ENCODE results near the gene POC5.
"Not testable (repeated sequence)": the region's sequence is repeated elsewhere in the genome, so short reads cannot be mapped to it uniquely, and the experiment has no call there.

Gene POC5

GRCh38 chr5:75736273-75736672, 19.0 kb upstream of the POC5 start:
- Histone ChIP-seq H3K27ac (ENCODE audit: low read depth, low read length) (no peak overlapping the region), H3K27me3 (ENCODE audit: low read length) (no peaks in the 10 kb centered on the region), H3K9ac (ENCODE audit: low read length) (no peak overlapping the region), H3K9me3 (ENCODE audit: insufficient read depth, low read length) (no peaks in the 10 kb centered on the region), H2AFZ (ENCODE audit: low read depth, low read length, severe bottlenecking) (no peak overlapping the region), H4K20me1 (ENCODE audit: low read depth, low read length) (no peaks in the 10 kb centered on the region), H3K79me2 (ENCODE audit: insufficient read depth, low read length) (no peaks in the 10 kb centered on the region), H3K36me3 (ENCODE audit: low read length) (no peaks in the 10 kb centered on the region), H3K4me3 (ENCODE audit: insufficient read depth, low read length, poor library complexity, severe bottlenecking) (no peak overlapping the region), H3K4me2 (ENCODE audit: low read depth, low read length, poor library complexity, severe bottlenecking) (no peak overlapping the region), H3K9me2 (replicated peaks; ENCODE audit: insufficient read depth, low read length) (no peaks in the 10 kb centered on the region), H3F3A (ENCODE audit: insufficient read depth) (no peaks in the 10 kb centered on the region)
- no peak for TF ChIP-seq CTCF (IDR thresholded peaks at IDR 0.05; ENCODE audit: insufficient read depth, low read length, poor library complexity, severe bottlenecking)
- TF ChIP-seq EZH2phosphoT487 (conservative IDR thresholded peaks at IDR 0.05; ENCODE audit: low read length): no peak

- Histone ChIP-seq H3K4me3 (ENCODE audit: insufficient read depth, low read length, poor library complexity, severe bottlenecking) (no peak overlapping the region), H3K9me2 (replicated peaks; ENCODE audit: insufficient read depth, low read length) (no peaks in the 10 kb centered on the region), H3K9ac (ENCODE audit: low read length) (no peak overlapping the region), H4K20me1 (ENCODE audit: low read depth, low read length) (no peaks in the 10 kb centered on the region), H3F3A (ENCODE audit: insufficient read depth) (no peaks in the 10 kb centered on the region), H3K79me2 (ENCODE audit: insufficient read depth, low read length) (no peaks in the 10 kb centered on the region), H3K27ac (ENCODE audit: low read depth, low read length) (no peak overlapping the region), H2AFZ (ENCODE audit: low read depth, low read length, severe bottlenecking) (no peak overlapping the region), H3K36me3 (ENCODE audit: low read length) (no peaks in the 10 kb centered on the region), H3K9me3 (ENCODE audit: insufficient read depth, low read length) (no peaks in the 10 kb centered on the region), H3K4me2 (ENCODE audit: low read depth, low read length, poor library complexity, severe bottlenecking) (no peak overlapping the region), H3K27me3 (ENCODE audit: low read length) (no peaks in the 10 kb centered on the region)
- TF ChIP-seq EZH2phosphoT487 (conservative IDR thresholded peaks at IDR 0.05; ENCODE audit: low read length) (no peak), CTCF (IDR thresholded peaks at IDR 0.05; ENCODE audit: insufficient read depth, low read length, poor library complexity, severe bottlenecking) (peak; percentile 33)
Measured at GRCh38 chr5:75734913-75735789, 17.9 kb upstream of the POC5 start.

- Histone ChIP-seq H3K9me2 (replicated peaks; ENCODE audit: insufficient read depth, low read length) (no peaks in the 10 kb centered on the region), H3K79me2 (ENCODE audit: insufficient read depth, low read length) (no peaks in the 10 kb centered on the region), H3K27ac (ENCODE audit: low read depth, low read length) (no peak overlapping the region), H3K4me2 (ENCODE audit: low read depth, low read length, poor library complexity, severe bottlenecking) (no peak overlapping the region), H3K36me3 (ENCODE audit: low read length) (no peaks in the 10 kb centered on the region), H3F3A (ENCODE audit: insufficient read depth) (no peaks in the 10 kb centered on the region), H4K20me1 (ENCODE audit: low read depth, low read length) (no peaks in the 10 kb centered on the region), H3K27me3 (ENCODE audit: low read length) (no peaks in the 10 kb centered on the region), H2AFZ (ENCODE audit: low read depth, low read length, severe bottlenecking) (no peak overlapping the region), H3K9me3 (ENCODE audit: insufficient read depth, low read length) (no peaks in the 10 kb centered on the region), H3K4me3 (ENCODE audit: insufficient read depth, low read length, poor library complexity, severe bottlenecking) (no peak overlapping the region), H3K9ac (ENCODE audit: low read length) (no peak overlapping the region)
- no peak for TF ChIP-seq EZH2phosphoT487 (conservative IDR thresholded peaks at IDR 0.05; ENCODE audit: low read length)
- TF ChIP-seq CTCF (IDR thresholded peaks at IDR 0.05; ENCODE audit: insufficient read depth, low read length, poor library complexity, severe bottlenecking): no peak
Measured at GRCh38 chr5:75733767-75734166, 16.5 kb upstream of the POC5 start.

- not testable (repeated sequence) for H3K4me3 ChIP-seq (ENCODE audit: insufficient read depth, low read length, poor library complexity, severe bottlenecking); H3K27me3 ChIP-seq (ENCODE audit: low read length)
Measured at GRCh38 chr5:75731515-75731914, 14.3 kb upstream of the POC5 start.

More at GRCh38 chr5:75731515-75731914, 14.3 kb upstream of the POC5 start:
- not testable (repeated sequence) for H2AFZ ChIP-seq (ENCODE audit: low read depth, low read length, severe bottlenecking); H3K27ac ChIP-seq (ENCODE audit: low read depth, low read length); H3K79me2 ChIP-seq (ENCODE audit: insufficient read depth, low read length); H3K9me3 ChIP-seq (ENCODE audit: insufficient read depth, low read length); H3F3A ChIP-seq (ENCODE audit: insufficient read depth); H3K36me3 ChIP-seq (ENCODE audit: low read length); H3K9me2 ChIP-seq (replicated peaks; ENCODE audit: insufficient read depth, low read length); H4K20me1 ChIP-seq (ENCODE audit: low read depth, low read length); H3K4me2 ChIP-seq (ENCODE audit: low read depth, low read length, poor library complexity, severe bottlenecking); H3K9ac ChIP-seq (ENCODE audit: low read length)

Data from SU-DHL-6 (cell line).